Stimulated activated CD4-positive, alpha-beta T cell treated with anti-CD3 and anti-CD28 coated beads, Interleukin-12 subunit alpha, Interleukin-12 subunit beta, amount 100 ng/mL, for 4 hours (primary cell): Measurements from ENCODE around the gene PKD1L1.
A peak's percentile ranks its signal among the peaks of the same experiment; 100 is the strongest.
"Not testable (repeated sequence)": the region's sequence is repeated elsewhere in the genome, so short reads cannot be mapped to it uniquely, and the experiment has no call there.

Source experiments
- DNase-seq: peaks from one replicate; pipeline ENCODE4 v3.0.0-alpha.2; 2020

Gene PKD1L1

GRCh38 chr7:47957156-47957555 lies 8.9 kb upstream of the PKD1L1 start:
- no peak for DNase-seq

- DNase-seq, result no peak
These were observed 8.0 kb upstream of the PKD1L1 start for GRCh38 chr7:47956220-47956619.

DNA sequence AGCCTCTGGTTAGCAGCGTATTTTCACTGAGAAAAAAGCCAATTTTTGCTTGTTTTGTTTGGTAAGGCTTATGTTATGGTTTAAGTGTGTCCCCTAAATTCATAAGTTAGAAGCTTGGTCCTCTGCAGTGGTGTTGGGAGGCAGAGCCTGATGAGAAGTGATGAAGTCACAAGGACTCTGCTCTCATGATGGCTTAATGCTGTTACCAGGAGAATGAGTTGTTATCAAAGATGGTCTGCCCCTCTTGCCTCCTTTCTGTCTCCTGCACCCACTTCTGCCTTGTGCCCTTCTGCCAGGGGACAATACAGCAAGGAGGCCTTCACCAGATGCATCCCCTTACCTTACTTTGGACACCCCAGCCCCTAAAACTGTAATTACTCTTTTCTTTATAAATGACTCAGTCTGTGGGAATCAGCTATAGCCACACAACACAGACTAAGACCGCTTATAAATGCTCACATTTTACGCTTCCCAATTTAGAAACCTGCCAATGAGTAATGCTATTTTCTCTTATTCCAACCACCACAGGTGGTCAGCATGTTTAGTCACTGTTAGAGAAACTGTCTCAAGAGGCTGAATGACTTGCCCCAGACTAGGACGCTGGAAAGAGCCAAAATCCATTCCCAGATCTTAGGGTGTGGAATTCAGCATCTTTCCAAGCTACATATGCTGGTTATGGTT lies 6.1 kb upstream of the PKD1L1 start:
- DNase-seq, result no peak

GRCh38 chr7:47953822-47954221 lies 5.6 kb upstream of the PKD1L1 start:
- no peak for DNase-seq

GRCh38 chr7:47952224-47952623 lies 4.0 kb upstream of the PKD1L1 start:
- DNase-seq, result no peak

DNA sequence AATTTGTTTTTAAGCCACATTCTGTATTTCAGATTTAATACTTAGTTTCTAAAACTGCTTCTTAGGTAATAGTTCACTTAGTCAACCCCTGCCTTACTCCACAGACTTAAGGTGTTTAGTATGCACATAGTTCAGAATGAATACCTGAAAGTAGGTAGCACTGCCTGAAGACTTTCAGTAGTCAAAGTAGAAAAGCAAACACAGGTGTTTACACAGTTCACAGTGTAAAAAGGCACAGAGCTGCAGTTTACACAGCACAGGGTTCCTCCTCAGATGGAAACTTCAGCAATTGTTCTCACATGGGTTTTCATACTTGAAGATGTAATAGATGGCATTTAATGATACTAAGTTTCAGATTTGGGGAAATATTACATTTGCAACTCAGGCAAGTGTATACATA lies 3.1 kb upstream of the PKD1L1 start:
- DNase-seq, result no peak

- no peak for DNase-seq
These were observed 2.4 kb upstream of the PKD1L1 start for GRCh38 chr7:47950714-47951113.

GRCh38 chr7:47949703-47950102 lies 1.4 kb upstream of the PKD1L1 start:
- no peak for DNase-seq

DNA sequence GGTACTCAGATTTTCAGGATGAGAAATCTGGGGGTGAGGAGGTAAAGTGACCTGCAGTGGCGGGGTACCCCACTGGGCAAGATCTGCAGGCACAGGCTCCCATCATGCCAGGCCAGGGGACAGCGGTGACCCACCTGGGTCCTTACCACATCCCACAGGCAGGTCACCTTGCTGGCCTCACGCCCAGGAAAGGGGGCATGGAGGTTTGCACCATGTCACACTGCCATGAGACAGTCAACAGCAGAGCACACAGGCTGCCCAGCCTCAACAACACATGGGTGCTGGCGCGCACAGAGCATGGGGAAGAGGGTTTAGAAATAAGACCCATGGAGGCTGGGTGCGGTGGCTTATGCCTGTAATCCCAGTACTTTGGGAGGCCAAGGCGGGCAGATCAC lies 914 bp downstream of the PKD1L1 start:
- no peak for DNase-seq

GRCh38 chr7:47946581-47947354 lies 1.5 kb downstream of the PKD1L1 start:
- DNase-seq, result no peak

GRCh38 chr7:47945261-47946015 lies 2.8 kb downstream of the PKD1L1 start:
- peak; percentile 75 for DNase-seq

- no peak for DNase-seq
These were observed 3.6 kb downstream of the PKD1L1 start for GRCh38 chr7:47944536-47945260.

- no peak for DNase-seq
These were observed 4.4 kb downstream of the PKD1L1 start for GRCh38 chr7:47943676-47944474.

GRCh38 chr7:47942651-47943050 lies 5.6 kb downstream of the PKD1L1 start:
- DNase-seq, result not testable (repeated sequence)

DNA sequence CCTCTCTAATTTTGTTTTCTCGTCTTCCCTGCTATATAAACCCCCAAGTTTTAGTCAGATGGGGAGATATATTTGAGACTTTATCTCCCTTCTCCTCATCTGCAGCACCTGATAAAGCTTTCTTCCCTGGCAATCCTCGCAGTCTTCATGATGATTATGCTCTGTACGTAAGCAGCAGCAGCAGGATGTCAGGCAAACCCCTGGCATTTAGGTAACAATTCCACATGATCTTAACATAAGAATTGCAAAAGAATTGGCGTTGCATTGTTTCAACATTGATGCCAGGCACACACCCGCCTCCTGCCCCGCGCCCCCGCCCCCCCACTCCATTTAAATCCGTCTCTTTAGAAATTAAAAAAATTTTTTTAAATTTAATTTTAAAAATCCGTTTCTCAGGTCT lies 6.1 kb downstream of the PKD1L1 start:
- no peak for DNase-seq

- no peak for DNase-seq
These were observed 7.0 kb downstream of the PKD1L1 start for GRCh38 chr7:47941136-47941844.

DNA sequence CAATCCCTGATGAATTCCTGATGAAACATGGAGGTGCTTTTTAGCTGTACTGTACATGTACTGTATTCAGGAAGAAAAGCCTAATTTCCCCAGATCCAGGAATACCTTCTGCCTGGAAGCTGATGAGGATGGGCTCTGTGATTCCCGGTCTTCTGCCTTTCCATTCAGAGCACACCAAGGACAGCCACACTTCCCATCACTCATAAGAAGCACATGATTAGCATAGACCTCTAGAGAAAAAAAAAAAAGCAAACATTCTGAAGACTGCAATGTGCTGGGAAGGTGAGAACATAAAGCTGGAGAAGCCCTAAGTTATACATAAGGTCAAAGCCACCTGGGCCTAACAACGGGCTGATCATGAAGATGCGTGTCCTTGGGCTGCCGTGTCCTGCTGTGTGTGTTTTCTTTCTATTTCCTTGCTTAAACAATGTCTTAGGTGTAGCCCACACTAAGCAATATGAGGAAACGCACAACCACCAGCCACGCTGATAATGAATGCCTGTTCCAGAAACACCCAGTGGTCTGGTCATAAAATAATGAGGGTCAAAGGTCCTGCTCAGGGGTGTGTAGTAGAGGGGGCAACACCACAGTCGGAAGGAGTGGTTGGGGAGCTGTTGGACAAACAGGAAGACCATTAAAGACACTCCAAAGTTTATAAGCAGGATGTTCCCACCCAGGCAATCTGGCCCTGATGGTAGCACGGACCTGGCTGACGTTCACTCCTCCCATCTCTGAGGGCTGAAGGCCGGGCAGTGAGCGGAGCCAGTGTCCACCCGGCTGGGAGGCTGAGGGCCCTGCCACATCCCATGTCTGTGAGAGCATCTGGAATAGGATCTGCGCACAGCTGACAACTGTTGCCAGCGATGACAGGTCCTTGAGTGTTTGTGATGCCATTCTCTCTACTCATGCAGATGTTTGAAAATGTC lies 7.9 kb downstream of the PKD1L1 start:
- no peak for DNase-seq

GRCh38 chr7:47939425-47940036 lies 8.7 kb downstream of the PKD1L1 start:
- DNase-seq, result no peak

- DNase-seq, result no peak
These were observed 9.6 kb downstream of the PKD1L1 start for GRCh38 chr7:47938574-47939165.
